DOHH2 (cell line): Measurements from ENCODE around the gene TWF2.
A peak's percentile ranks its signal among the peaks of the same experiment; 100 is the strongest.

ENCODE experiments used
- H3F3A ChIP-seq: fragments of 200-600 bp; sonication (generic), shearing (Covaris generic); 2 replicates; pipeline ENCODE4 v1.6.0; 2016; ENCODE audit warnings: antibody characterized with exemption, mild to moderate bottlenecking; ENCODE audit not compliant: control insufficient read depth, insufficient read depth
- H3K27ac ChIP-seq: fragments of 200-600 bp; sonication (generic); 2 replicates; pipeline ENCODE4 v1.5.1; 2014; ENCODE audit warnings: low read depth, mild to moderate bottlenecking, low read length, moderate library complexity
- H3K27me3 ChIP-seq: fragments of 200-600 bp; sonication (generic); 2 replicates; pipeline ENCODE4 v1.6.1; 2014; ENCODE audit warnings: mild to moderate bottlenecking, low read length, mixed read lengths; ENCODE audit not compliant: control insufficient read depth
- H3K36me3 ChIP-seq: fragments of 200-600 bp; sonication (generic); 2 replicates; pipeline ENCODE4 v1.6.1; 2014; ENCODE audit warnings: mild to moderate bottlenecking, low read length, moderate library complexity, mixed read lengths; ENCODE audit not compliant: control insufficient read depth
- H3K4me1 ChIP-seq: fragments of 200-600 bp; sonication (generic); 2 replicates; pipeline ENCODE4 v1.6.1; 2014; ENCODE audit warnings: mild to moderate bottlenecking, low read length, mixed read lengths; ENCODE audit not compliant: control insufficient read depth
- H3K4me2 ChIP-seq: fragments of 200-600 bp; sonication (generic); 2 replicates; pipeline ENCODE4 v1.6.0; 2014; ENCODE audit warnings: mild to moderate bottlenecking, low read length, moderate library complexity
- H3K4me3 ChIP-seq: fragments of 200-600 bp; sonication (generic); 2 replicates; pipeline ENCODE4 v1.5.1; 2014; ENCODE audit warnings: mild to moderate bottlenecking, low read length, mixed read lengths
- H3K79me2 ChIP-seq: fragments of 200-600 bp; sonication (generic); 2 replicates; pipeline ENCODE4 v1.6.1; 2014; ENCODE audit warnings: mild to moderate bottlenecking, low read length, mixed read lengths; ENCODE audit not compliant: control insufficient read depth
- H3K9me2 ChIP-seq: fragments of 200-600 bp; sonication (generic); replicated peaks from 2 replicates; pipeline ENCODE4 v1.6.1; 2014; ENCODE audit warnings: mild to moderate bottlenecking, low read length, mixed read lengths; ENCODE audit not compliant: control insufficient read depth
- H3K9me3 ChIP-seq: fragments of 200-600 bp; sonication (generic); 2 replicates; pipeline ENCODE4 v1.6.1; 2014; ENCODE audit warnings: antibody characterized with exemption, low read length, mixed read lengths; ENCODE audit not compliant: control insufficient read depth, insufficient read depth
- H4K20me1 ChIP-seq: fragments of 200-600 bp; sonication (generic); 2 replicates; pipeline ENCODE4 v1.6.0; 2014; ENCODE audit warnings: low read depth, mild to moderate bottlenecking, antibody characterized with exemption, low read length, moderate library complexity; ENCODE audit not compliant: control insufficient read depth, insufficient read depth
- EZH2phosphoT487 ChIP-seq: fragments of 200-600 bp; sonication (generic); IDR thresholded peaks from 2 replicates; pipeline ENCODE4 v1.6.1; 2017; ENCODE audit warnings: borderline replicate concordance, mild to moderate bottlenecking, antibody characterized with exemption, low read length, moderate library complexity, mixed read lengths
- TF ChIP-seq, protein P1 (sequence below): fragments of 200-600 bp; sonication (generic); IDR thresholded peaks from one replicate; pipeline ENCODE4 v1.5.1; 2014; ENCODE audit warnings: antibody characterized with exemption, mild to moderate bottlenecking, low read depth, low read length; ENCODE audit not compliant: poor library complexity, severe bottlenecking

The TWF2 gene

GRCh38 chr3:52231502-52232278 is 7.3 kb downstream of the TWF2 start:
- H3K4me2 ChIP-seq, result no peak overlapping the region
- H3K27me3 ChIP-seq, result no peaks in the 10 kb centered on the region
- no peaks in the 10 kb centered on the region for H3K9me2 ChIP-seq
- H3K36me3 ChIP-seq, result peaks cover 56% of the 10 kb centered on the region
- H3K79me2 ChIP-seq, result peaks cover 10% of the 10 kb centered on the region
- no peak for TF ChIP-seq EZH2phosphoT487
- TF ChIP-seq, protein P1, sequence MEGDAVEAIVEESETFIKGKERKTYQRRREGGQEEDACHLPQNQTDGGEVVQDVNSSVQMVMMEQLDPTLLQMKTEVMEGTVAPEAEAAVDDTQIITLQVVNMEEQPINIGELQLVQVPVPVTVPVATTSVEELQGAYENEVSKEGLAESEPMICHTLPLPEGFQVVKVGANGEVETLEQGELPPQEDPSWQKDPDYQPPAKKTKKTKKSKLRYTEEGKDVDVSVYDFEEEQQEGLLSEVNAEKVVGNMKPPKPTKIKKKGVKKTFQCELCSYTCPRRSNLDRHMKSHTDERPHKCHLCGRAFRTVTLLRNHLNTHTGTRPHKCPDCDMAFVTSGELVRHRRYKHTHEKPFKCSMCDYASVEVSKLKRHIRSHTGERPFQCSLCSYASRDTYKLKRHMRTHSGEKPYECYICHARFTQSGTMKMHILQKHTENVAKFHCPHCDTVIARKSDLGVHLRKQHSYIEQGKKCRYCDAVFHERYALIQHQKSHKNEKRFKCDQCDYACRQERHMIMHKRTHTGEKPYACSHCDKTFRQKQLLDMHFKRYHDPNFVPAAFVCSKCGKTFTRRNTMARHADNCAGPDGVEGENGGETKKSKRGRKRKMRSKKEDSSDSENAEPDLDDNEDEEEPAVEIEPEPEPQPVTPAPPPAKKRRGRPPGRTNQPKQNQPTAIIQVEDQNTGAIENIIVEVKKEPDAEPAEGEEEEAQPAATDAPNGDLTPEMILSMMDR, result peak; percentile 97
- H3K4me1 ChIP-seq, result peaks cover 19% of the 10 kb centered on the region
- peaks cover 7% of the 10 kb centered on the region for H3F3A ChIP-seq
- no peaks in the 10 kb centered on the region for H3K9me3 ChIP-seq
- H4K20me1 ChIP-seq, result no peaks in the 10 kb centered on the region
- no peak overlapping the region for H3K4me3 ChIP-seq
- no peak overlapping the region for H3K27ac ChIP-seq

DNA sequence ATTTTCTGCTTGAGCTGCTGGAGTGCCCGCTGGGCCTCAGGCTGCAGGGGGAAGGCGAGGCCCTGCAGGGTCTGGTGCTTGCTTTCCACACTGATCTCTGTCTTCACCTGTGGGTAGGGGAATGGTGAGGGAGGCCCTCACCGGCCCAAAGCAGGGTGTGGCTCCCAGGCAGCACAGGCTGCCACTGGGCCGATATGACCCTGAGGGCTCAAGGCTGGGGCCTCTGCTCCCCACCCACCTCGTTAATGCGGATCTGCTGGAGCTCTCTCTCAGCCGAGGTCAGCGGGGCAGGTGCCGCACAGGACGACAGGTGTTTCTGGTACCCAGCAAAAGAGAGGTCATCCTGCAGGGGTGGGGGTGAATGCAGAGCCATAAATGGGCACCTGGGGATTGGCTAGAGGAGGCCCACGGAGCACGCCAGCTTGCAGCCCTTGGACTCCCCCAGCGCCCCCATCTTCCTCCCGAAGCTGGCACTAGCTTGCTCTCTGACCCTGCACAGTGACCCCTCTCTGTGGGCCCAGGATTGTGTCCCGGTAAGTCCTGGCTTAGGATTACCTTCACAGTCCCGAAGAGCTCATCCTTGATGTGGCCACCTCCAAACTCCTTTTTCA is 8.0 kb downstream of the TWF2 start:
- no peaks in the 10 kb centered on the region for H4K20me1 ChIP-seq
- no peak overlapping the region for H3K27ac ChIP-seq
- no peaks in the 10 kb centered on the region for H3K9me2 ChIP-seq
- no peak overlapping the region for H3K4me3 ChIP-seq
- H3F3A ChIP-seq, result peaks cover 14% of the 10 kb centered on the region
- peaks cover 5% of the 10 kb centered on the region for H3K79me2 ChIP-seq
- TF ChIP-seq EZH2phosphoT487, result no peak
- TF ChIP-seq, protein P1, result no peak
- no peaks in the 10 kb centered on the region for H3K9me3 ChIP-seq
- no peaks in the 10 kb centered on the region for H3K27me3 ChIP-seq
- H3K4me2 ChIP-seq, result no peak overlapping the region
- peaks cover 56% of the 10 kb centered on the region for H3K36me3 ChIP-seq
- H3K4me1 ChIP-seq, result peaks cover 26% of the 10 kb centered on the region

- peaks cover 1% of the 10 kb centered on the region for H3K79me2 ChIP-seq
- no peaks in the 10 kb centered on the region for H3K9me3 ChIP-seq
- peaks cover 16% of the 10 kb centered on the region for H3F3A ChIP-seq
- no peak overlapping the region for H3K4me3 ChIP-seq
- H3K4me1 ChIP-seq, result peaks cover 30% of the 10 kb centered on the region
- no peaks in the 10 kb centered on the region for H4K20me1 ChIP-seq
- H3K4me2 ChIP-seq, result no peak overlapping the region
- no peaks in the 10 kb centered on the region for H3K9me2 ChIP-seq
- peaks cover 56% of the 10 kb centered on the region for H3K36me3 ChIP-seq
- no peak for TF ChIP-seq EZH2phosphoT487
- TF ChIP-seq, protein P1, result no peak
- H3K27ac ChIP-seq, result no peak overlapping the region
- H3K27me3 ChIP-seq, result no peaks in the 10 kb centered on the region
Measured at GRCh38 chr3:52230461-52230860, 8.5 kb downstream of the TWF2 start.
